Measurements from ENCODE around the gene FRMD4A. TPM values are rescaled to one million over a fixed set of nuclear protein-coding genes. Genes with fewer than 3 reads are reported as not detected.
A peak's percentile ranks its signal among the peaks of the same experiment; 100 is the strongest.

The FRMD4A gene
- total RNA-seq, 1 donor from 2014 or later, result 34.6 TPM

GRCh38 chr10:14173391-14173705, 157.4 kb downstream of the FRMD4A start:
- H3K4me3 ChIP-seq (ENCODE audit: low read depth, low read length), result peak overlapping the region; percentile 49
- TF ChIP-seq CTCF (conservative IDR thresholded peaks at IDR 0.05; ENCODE audit: low read depth, low read length), result no peak
- no peak for DNase-seq (ENCODE audit: low read depth)

- no peak for TF ChIP-seq CTCF (conservative IDR thresholded peaks at IDR 0.05; ENCODE audit: low read depth, low read length)
- no peak overlapping the region for H3K4me3 ChIP-seq (ENCODE audit: low read depth, low read length)
- no peak for DNase-seq (ENCODE audit: low read depth)
Observed at GRCh38 chr10:14172336-14172950, 158.3 kb downstream of the FRMD4A start.

GRCh38 chr10:14171336-14171735, 159.4 kb downstream of the FRMD4A start:
- no peak overlapping the region for H3K4me3 ChIP-seq (ENCODE audit: low read depth, low read length)
- DNase-seq (ENCODE audit: low read depth), result no peak

GRCh38 chr10:14163377-14164086, 167.2 kb downstream of the FRMD4A start:
- no peak for DNase-seq (ENCODE audit: low read depth)
- TF ChIP-seq CTCF (conservative IDR thresholded peaks at IDR 0.05; ENCODE audit: low read depth, low read length), result no peak

More at GRCh38 chr10:14171336-14171735, 159.4 kb downstream of the FRMD4A start:
- TF ChIP-seq CTCF (conservative IDR thresholded peaks at IDR 0.05; ENCODE audit: low read depth, low read length), result no peak

GRCh38 chr10:14162629-14163344, 167.9 kb downstream of the FRMD4A start:
- H3K4me3 ChIP-seq (ENCODE audit: low read depth, low read length), result no peak overlapping the region
- no peak for TF ChIP-seq CTCF (conservative IDR thresholded peaks at IDR 0.05; ENCODE audit: low read depth, low read length)
- no peak for DNase-seq (ENCODE audit: low read depth)

More at GRCh38 chr10:14163377-14164086, 167.2 kb downstream of the FRMD4A start:
- H3K4me3 ChIP-seq (ENCODE audit: low read depth, low read length), result no peak overlapping the region

- DNase-seq (ENCODE audit: low read depth), result no peak
- no peak for TF ChIP-seq CTCF (conservative IDR thresholded peaks at IDR 0.05; ENCODE audit: low read depth, low read length)
- no peak overlapping the region for H3K4me3 ChIP-seq (ENCODE audit: low read depth, low read length)
Observed at GRCh38 chr10:14162061-14162460, 168.7 kb downstream of the FRMD4A start.

All from epithelial cell of proximal tubule (primary cell).